A549 (cell line): ENCODE results near the gene ATP13A3.

Experiments
- CHD4 ChIP-seq: fragments of 200-600 bp; sonication (generic); IDR thresholded peaks from 2 replicates; pipeline ENCODE4 v1.6.1; 2016; ENCODE audit warnings: antibody characterized with exemption, mild to moderate bottlenecking, borderline replicate concordance
- CTCF ChIP-seq: fragments of >200 bp; sonication (Bioruptor Twin); formaldehyde crosslinking; IDR thresholded peaks from 3 replicates; pipeline ENCODE4 v1.5.1; 2016

DNA sequence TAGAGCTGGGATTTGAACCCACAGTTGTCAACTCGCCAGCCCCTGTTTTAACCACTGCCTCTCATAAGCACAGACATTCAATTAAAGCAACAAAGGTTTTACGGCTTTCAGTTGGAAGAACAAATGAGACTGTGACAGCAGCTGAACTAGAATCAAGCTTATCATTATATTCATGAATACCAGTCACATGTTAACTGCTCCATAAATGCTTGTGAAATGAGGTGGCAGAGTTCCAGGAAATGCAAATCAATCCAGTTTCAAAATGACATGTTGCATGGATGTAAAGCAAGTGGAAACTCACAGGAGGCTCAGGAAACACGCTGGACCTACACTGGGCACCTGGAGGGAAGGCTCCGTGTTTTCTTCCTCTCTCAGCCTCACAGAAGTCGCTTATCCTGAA, 91.6 kb downstream of the ATP13A3 start:
- no peak for TF ChIP-seq CHD4
- TF ChIP-seq CTCF, result no peak
